Bone marrow (tissue), 2 donors: ENCODE results near the gene BORCS5.
A peak's percentile ranks its signal among the peaks of the same experiment; 100 is the strongest.
"Not testable (repeated sequence)": the region's sequence is repeated elsewhere in the genome, so short reads cannot be mapped to it uniquely, and the experiment has no call there.

ENCODE experiments used
- DNase-seq, 2 donors: peaks; one replicate each; lab custom pipeline; 2025; lab: John Stamatoyannopoulos, UW

The BORCS5 gene

GRCh38 chr12:12461923-12462315 lies 105.0 kb downstream of the BORCS5 start:
- no peak for DNase-seq

GRCh38 chr12:12465522-12465921 lies 108.6 kb downstream of the BORCS5 start:
- DNase-seq, result no peak

GRCh38 chr12:12466157-12466556 lies 109.3 kb downstream of the BORCS5 start:
- DNase-seq, result no peak

- DNase-seq, result no peak
Observed at GRCh38 chr12:12467264-12467663, 110.4 kb downstream of the BORCS5 start.

GRCh38 chr12:12467688-12468261 lies 110.9 kb downstream of the BORCS5 start:
- no peak for DNase-seq

- no peak for DNase-seq
Observed at GRCh38 chr12:12468575-12468974, 111.7 kb downstream of the BORCS5 start.

GRCh38 chr12:12469386-12469785 lies 112.5 kb downstream of the BORCS5 start:
- DNase-seq, result no peak

GRCh38 chr12:12470751-12471306 lies 114.0 kb downstream of the BORCS5 start:
- no peak for DNase-seq

GRCh38 chr12:12471982-12472961 lies 115.4 kb downstream of the BORCS5 start:
- DNase-seq, result not testable (repeated sequence)

- DNase-seq, result no peak
Observed at GRCh38 chr12:12473223-12473622, 116.3 kb downstream of the BORCS5 start.

GRCh38 chr12:12474471-12474928 lies 117.6 kb downstream of the BORCS5 start:
- no peak for DNase-seq

GRCh38 chr12:12474931-12475795 lies 118.3 kb downstream of the BORCS5 start:
- no peak for DNase-seq

GRCh38 chr12:12476857-12477531 lies 120.1 kb downstream of the BORCS5 start:
- no peak for DNase-seq

- DNase-seq, result no peak
Observed at GRCh38 chr12:12477532-12477890, 120.6 kb downstream of the BORCS5 start.

- no peak for DNase-seq
Observed at GRCh38 chr12:12480074-12480473, 123.2 kb downstream of the BORCS5 start.

GRCh38 chr12:12481631-12482030 lies 124.8 kb downstream of the BORCS5 start:
- peak in 1 of 2 donors; percentile 40 for DNase-seq

GRCh38 chr12:12482150-12482761 lies 125.4 kb downstream of the BORCS5 start:
- DNase-seq, result no peak

GRCh38 chr12:12482959-12483358 lies 126.1 kb downstream of the BORCS5 start:
- no peak for DNase-seq

GRCh38 chr12:12483438-12483837 lies 126.6 kb downstream of the BORCS5 start:
- DNase-seq, result no peak

GRCh38 chr12:12486661-12487240 lies 129.9 kb downstream of the BORCS5 start:
- DNase-seq, result no peak

- DNase-seq, result no peak
Observed at GRCh38 chr12:12487490-12487889, 130.6 kb downstream of the BORCS5 start.
